ENCODE data around the gene PTGR1. TPM values are rescaled to one million over a fixed set of nuclear protein-coding genes. Genes with fewer than 3 reads are reported as not detected.
"Not testable (repeated sequence)": the region's sequence is repeated elsewhere in the genome, so short reads cannot be mapped to it uniquely, and the experiment has no call there.

PTGR1 gene
- total RNA-seq, 2 experiments from 2014 or later: 0.94 to 1.2 TPM

GRCh38 chr9:111630182-111630963, 30.9 kb upstream of the PTGR1 start:
- Mint-ChIP-seq H3K4me3 (peak overlapping the region; percentile 98), H3K4me1 (peaks cover 31% of the 10 kb centered on the region), H3K27me3 (no peaks in the 10 kb centered on the region), H3K27ac (peak overlapping the region; percentile 84), H3K9me3 (no peaks in the 10 kb centered on the region), H3K36me3 (no peaks in the 10 kb centered on the region)
- DNase-seq (no peak), ATAC-seq (ENCODE audit: low read depth) (peak; percentile 43)
- POLR2A ChIA-PET: interaction anchor here (0.6 to 3.2 kb wide), 12 partner anchors 21 to 749 kb away, joined by 3 to 20 read pairs (median 3); partner anchors contain the start of genes ECPAS, GNG10 and UGCG

GRCh38 chr9:111628411-111628810, 29.0 kb upstream of the PTGR1 start:
- Mint-ChIP-seq H3K9me3 (no peaks in the 10 kb centered on the region), H3K36me3 (no peaks in the 10 kb centered on the region), H3K27ac (no peak overlapping the region), H3K4me3 (no peak overlapping the region), H3K27me3 (peaks cover 9% of the 10 kb centered on the region), H3K4me1 (peaks cover 20% of the 10 kb centered on the region)
- DNase-seq (no peak), ATAC-seq (ENCODE audit: low read depth) (no peak)
- POLR2A ChIA-PET: no interaction called here

GRCh38 chr9:111627260-111627963, 28.0 kb upstream of the PTGR1 start:
- no peaks in the 10 kb centered on the region for H3K9me3 Mint-ChIP-seq
- peaks cover 10% of the 10 kb centered on the region for H3K4me1 Mint-ChIP-seq
- POLR2A ChIA-PET: no interaction called here
- H3K27ac Mint-ChIP-seq: no peak overlapping the region
- no peak overlapping the region for H3K4me3 Mint-ChIP-seq
- ATAC-seq (ENCODE audit: low read depth) (no peak), DNase-seq (no peak)
- H3K36me3 Mint-ChIP-seq: no peaks in the 10 kb centered on the region
- peaks cover 11% of the 10 kb centered on the region for H3K27me3 Mint-ChIP-seq

GRCh38 chr9:111622626-111623025, 23.2 kb upstream of the PTGR1 start:
- Mint-ChIP-seq H3K9me3 (no peaks in the 10 kb centered on the region), H3K27ac (no peak overlapping the region), H3K36me3 (no peaks in the 10 kb centered on the region), H3K27me3 (peaks cover 17% of the 10 kb centered on the region), H3K4me3 (no peak overlapping the region), H3K4me1 (no peaks in the 10 kb centered on the region)
- POLR2A ChIA-PET: no interaction called here
- DNase-seq: no peak
- no peak for ATAC-seq (ENCODE audit: low read depth)

GRCh38 chr9:111621895-111622480, 22.5 kb upstream of the PTGR1 start:
- H3K4me1 Mint-ChIP-seq: no peaks in the 10 kb centered on the region
- DNase-seq: no peak
- POLR2A ChIA-PET: no interaction called here
- H3K36me3 Mint-ChIP-seq: no peaks in the 10 kb centered on the region
- ATAC-seq (ENCODE audit: low read depth): peak; percentile 71
- no peak overlapping the region for H3K4me3 Mint-ChIP-seq
- H3K9me3 Mint-ChIP-seq: no peaks in the 10 kb centered on the region
- peaks cover 17% of the 10 kb centered on the region for H3K27me3 Mint-ChIP-seq
- no peak overlapping the region for H3K27ac Mint-ChIP-seq

GRCh38 chr9:111617349-111617748, 17.9 kb upstream of the PTGR1 start:
- H3K27ac Mint-ChIP-seq; H3K9me3 Mint-ChIP-seq; H3K4me1 Mint-ChIP-seq; POLR2A ChIA-PET; ATAC-seq (ENCODE audit: low read depth); DNase-seq; H3K36me3 Mint-ChIP-seq; H3K4me3 Mint-ChIP-seq: not testable (repeated sequence)
- peaks cover 17% of the 10 kb centered on the region for H3K27me3 Mint-ChIP-seq

- Mint-ChIP-seq H3K27ac (no peak overlapping the region), H3K4me1 (no peaks in the 10 kb centered on the region), H3K36me3 (no peaks in the 10 kb centered on the region), H3K27me3 (peaks cover 16% of the 10 kb centered on the region), H3K4me3 (no peak overlapping the region), H3K9me3 (no peaks in the 10 kb centered on the region)
- POLR2A ChIA-PET: no interaction called here
- ATAC-seq (ENCODE audit: low read depth) (no peak), DNase-seq (no peak)
Observed at GRCh38 chr9:111615928-111616327, 16.5 kb upstream of the PTGR1 start.

- H3K27me3 Mint-ChIP-seq: peaks cover 19% of the 10 kb centered on the region
- H3K4me1 Mint-ChIP-seq: no peaks in the 10 kb centered on the region
- no peak for ATAC-seq (ENCODE audit: low read depth)
- H3K36me3 Mint-ChIP-seq: no peaks in the 10 kb centered on the region
- H3K27ac Mint-ChIP-seq: no peak overlapping the region
- POLR2A ChIA-PET: interaction anchor here (0.8 kb wide), 1 partner anchor 47 kb away, joined by 3 read pairs; the partner anchor contains the start of gene GNG10
- H3K9me3 Mint-ChIP-seq: no peaks in the 10 kb centered on the region
- no peak overlapping the region for H3K4me3 Mint-ChIP-seq
- no peak for DNase-seq
Observed at GRCh38 chr9:111613436-111614040, 14.1 kb upstream of the PTGR1 start.

GRCh38 chr9:111610845-111611244, 11.4 kb upstream of the PTGR1 start:
- Mint-ChIP-seq H3K27ac (no peak overlapping the region), H3K4me3 (no peak overlapping the region), H3K36me3 (no peaks in the 10 kb centered on the region), H3K9me3 (no peaks in the 10 kb centered on the region), H3K4me1 (no peaks in the 10 kb centered on the region), H3K27me3 (peaks cover 27% of the 10 kb centered on the region)
- POLR2A ChIA-PET: no interaction called here
- no peak for DNase-seq
- no peak for ATAC-seq (ENCODE audit: low read depth)

GRCh38 chr9:111610149-111610548, 10.7 kb upstream of the PTGR1 start:
- Mint-ChIP-seq H3K27ac (no peak overlapping the region), H3K4me1 (no peaks in the 10 kb centered on the region)

GRCh38 chr9:111605041-111605559, 5.7 kb upstream of the PTGR1 start:
- no peaks in the 10 kb centered on the region for H3K36me3 Mint-ChIP-seq
- ATAC-seq (ENCODE audit: low read depth): no peak
- no peak for DNase-seq
- no peaks in the 10 kb centered on the region for H3K9me3 Mint-ChIP-seq
- POLR2A ChIA-PET: no interaction called here
- peaks cover under 1% of the 10 kb centered on the region for H3K4me1 Mint-ChIP-seq
- no peak overlapping the region for H3K4me3 Mint-ChIP-seq
- H3K27me3 Mint-ChIP-seq: peaks cover 40% of the 10 kb centered on the region
- no peak overlapping the region for H3K27ac Mint-ChIP-seq

More at GRCh38 chr9:111610149-111610548, 10.7 kb upstream of the PTGR1 start:
- POLR2A ChIA-PET: no interaction called here
- DNase-seq (no peak), ATAC-seq (ENCODE audit: low read depth) (no peak)
- Mint-ChIP-seq H3K27me3 (peaks cover 30% of the 10 kb centered on the region), H3K36me3 (no peaks in the 10 kb centered on the region), H3K9me3 (no peaks in the 10 kb centered on the region), H3K4me3 (no peak overlapping the region)

- no peak for ATAC-seq (ENCODE audit: low read depth)
- Mint-ChIP-seq H3K4me3 (no peak overlapping the region), H3K4me1 (peaks cover 5% of the 10 kb centered on the region), H3K36me3 (no peaks in the 10 kb centered on the region), H3K27ac (no peak overlapping the region), H3K27me3 (peaks cover 48% of the 10 kb centered on the region), H3K9me3 (no peaks in the 10 kb centered on the region)
- POLR2A ChIA-PET: no interaction called here
- DNase-seq: no peak
Observed at GRCh38 chr9:111604054-111604615, 4.7 kb upstream of the PTGR1 start.

- peaks cover 51% of the 10 kb centered on the region for H3K27me3 Mint-ChIP-seq
- H3K36me3 Mint-ChIP-seq: no peaks in the 10 kb centered on the region
- ATAC-seq (ENCODE audit: low read depth): no peak
- H3K4me1 Mint-ChIP-seq: peaks cover 13% of the 10 kb centered on the region
- POLR2A ChIA-PET: no interaction called here
- no peak overlapping the region for H3K27ac Mint-ChIP-seq
- H3K9me3 Mint-ChIP-seq: no peaks in the 10 kb centered on the region
- no peak overlapping the region for H3K4me3 Mint-ChIP-seq
- DNase-seq: no peak
Observed at GRCh38 chr9:111603041-111603440, 3.6 kb upstream of the PTGR1 start.

All from activated naive CD8-positive, alpha-beta T cell treated with anti-CD3 and anti-CD28 coated beads, Interleukin-2, amount 10 ng/mL, durations not matched to agents 7 days and 5 days (primary cell).